ENCODE measurements around the gene PXDN.
"Not testable (repeated sequence)": the region's sequence is repeated elsewhere in the genome, so short reads cannot be mapped to it uniquely, and the experiment has no call there.

PXDN gene

DNA sequence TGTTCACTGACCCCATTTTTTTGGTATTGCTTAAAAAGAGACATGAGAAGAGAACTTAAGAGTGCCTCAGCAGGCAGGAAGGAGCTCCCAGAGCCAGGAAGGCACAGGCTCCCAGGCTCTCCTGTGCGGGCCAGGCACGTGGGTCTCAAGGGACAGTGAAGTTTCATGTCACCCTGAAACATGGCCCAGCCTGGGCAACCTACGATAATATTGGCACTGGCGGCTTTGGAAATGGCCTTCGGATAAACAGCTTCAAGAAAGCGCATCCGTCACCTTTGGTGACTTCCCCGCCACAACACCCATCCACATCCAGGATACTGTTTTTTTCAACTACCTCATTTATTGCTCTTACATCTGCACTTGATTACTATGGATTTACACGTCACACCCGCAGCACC is 30.5 kb downstream of the PXDN start:
- TF ChIP-seq CTCF (conservative IDR thresholded peaks at IDR 0.05; ENCODE audit: control insufficient read depth, insufficient read depth, low read depth, low read length) = no peak
- DNase-seq (ENCODE audit: low read depth) = no peak
- H3K4me3 ChIP-seq (ENCODE audit: control insufficient read depth, low read depth, low read length) = no peak overlapping the region

DNA sequence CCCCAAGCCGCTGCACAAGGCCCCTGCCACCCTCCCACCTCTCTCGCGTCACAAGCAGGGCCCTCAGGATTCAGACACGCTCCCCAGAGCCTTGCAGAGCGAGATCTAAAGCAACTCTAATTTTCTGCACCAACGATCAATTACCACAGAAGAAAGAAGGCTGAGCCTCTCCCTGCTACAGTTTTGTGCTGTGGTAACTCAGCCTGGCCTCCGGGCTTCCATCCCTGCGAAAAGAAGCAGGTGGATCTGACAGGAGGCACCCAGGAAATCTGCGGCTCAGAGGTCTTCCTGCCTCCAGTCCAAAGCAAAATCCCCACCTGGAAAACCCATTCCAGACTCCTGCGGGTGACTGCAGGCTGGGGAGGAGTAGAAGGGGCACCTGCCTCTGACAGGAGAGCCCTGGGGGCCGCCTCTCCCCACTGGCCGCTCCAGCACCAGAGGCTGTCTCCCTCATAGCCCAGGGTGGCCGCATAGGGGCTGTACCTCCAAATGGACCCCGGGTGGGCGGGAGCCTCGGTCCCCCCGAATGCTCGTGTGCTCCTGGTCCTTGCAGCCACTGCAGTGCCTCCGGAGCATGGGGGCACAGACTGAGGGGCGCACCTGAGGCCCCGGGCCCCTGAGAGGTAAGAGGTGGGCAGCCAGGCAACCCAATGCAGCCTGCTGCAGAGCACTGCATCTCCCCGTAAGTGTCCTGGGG is 31.0 kb downstream of the PXDN start:
- no peak for TF ChIP-seq CTCF (conservative IDR thresholded peaks at IDR 0.05; ENCODE audit: control insufficient read depth, insufficient read depth, low read depth, low read length)
- no peak overlapping the region for H3K4me3 ChIP-seq (ENCODE audit: control insufficient read depth, low read depth, low read length)
- no peak for DNase-seq (ENCODE audit: low read depth)

DNA sequence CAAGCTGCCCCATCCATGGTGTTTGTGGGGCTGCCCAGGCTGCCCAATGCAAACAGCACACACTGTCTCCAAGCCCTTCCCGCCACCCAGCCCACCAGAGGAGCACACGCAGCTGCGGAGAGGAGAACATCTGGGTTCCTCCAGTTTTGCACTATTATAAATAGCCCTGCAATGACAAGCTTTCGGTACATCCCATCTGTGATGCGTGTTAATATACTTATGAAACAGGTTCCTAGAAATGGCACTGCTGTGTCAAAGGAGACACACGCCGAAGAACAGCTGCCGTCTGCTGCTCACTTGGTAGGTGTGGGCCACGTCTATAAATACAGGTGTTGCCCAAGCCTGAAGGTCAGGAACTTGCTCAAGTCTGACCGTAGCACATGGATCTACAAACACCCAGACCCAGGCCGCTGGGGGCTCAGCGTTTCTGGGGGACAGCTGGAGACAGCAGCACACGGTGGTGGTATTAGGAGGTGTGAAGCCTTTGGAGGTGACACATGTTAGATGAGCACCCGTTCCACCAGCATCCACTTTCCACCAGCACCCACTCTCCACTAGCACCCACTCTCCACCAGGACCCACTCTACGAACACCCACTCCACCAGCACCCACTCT is 34.3 kb downstream of the PXDN start:
- no peak for DNase-seq (ENCODE audit: low read depth)
- no peak overlapping the region for H3K4me3 ChIP-seq (ENCODE audit: control insufficient read depth, low read depth, low read length)
- no peak for TF ChIP-seq CTCF (conservative IDR thresholded peaks at IDR 0.05; ENCODE audit: control insufficient read depth, insufficient read depth, low read depth, low read length)

- DNase-seq (ENCODE audit: low read depth) = no peak
- no peak overlapping the region for H3K4me3 ChIP-seq (ENCODE audit: control insufficient read depth, low read depth, low read length)
- no peak for TF ChIP-seq CTCF (conservative IDR thresholded peaks at IDR 0.05; ENCODE audit: control insufficient read depth, insufficient read depth, low read depth, low read length)
Observed at GRCh38 chr2:1709335-1709605, 35.0 kb downstream of the PXDN start.

DNA sequence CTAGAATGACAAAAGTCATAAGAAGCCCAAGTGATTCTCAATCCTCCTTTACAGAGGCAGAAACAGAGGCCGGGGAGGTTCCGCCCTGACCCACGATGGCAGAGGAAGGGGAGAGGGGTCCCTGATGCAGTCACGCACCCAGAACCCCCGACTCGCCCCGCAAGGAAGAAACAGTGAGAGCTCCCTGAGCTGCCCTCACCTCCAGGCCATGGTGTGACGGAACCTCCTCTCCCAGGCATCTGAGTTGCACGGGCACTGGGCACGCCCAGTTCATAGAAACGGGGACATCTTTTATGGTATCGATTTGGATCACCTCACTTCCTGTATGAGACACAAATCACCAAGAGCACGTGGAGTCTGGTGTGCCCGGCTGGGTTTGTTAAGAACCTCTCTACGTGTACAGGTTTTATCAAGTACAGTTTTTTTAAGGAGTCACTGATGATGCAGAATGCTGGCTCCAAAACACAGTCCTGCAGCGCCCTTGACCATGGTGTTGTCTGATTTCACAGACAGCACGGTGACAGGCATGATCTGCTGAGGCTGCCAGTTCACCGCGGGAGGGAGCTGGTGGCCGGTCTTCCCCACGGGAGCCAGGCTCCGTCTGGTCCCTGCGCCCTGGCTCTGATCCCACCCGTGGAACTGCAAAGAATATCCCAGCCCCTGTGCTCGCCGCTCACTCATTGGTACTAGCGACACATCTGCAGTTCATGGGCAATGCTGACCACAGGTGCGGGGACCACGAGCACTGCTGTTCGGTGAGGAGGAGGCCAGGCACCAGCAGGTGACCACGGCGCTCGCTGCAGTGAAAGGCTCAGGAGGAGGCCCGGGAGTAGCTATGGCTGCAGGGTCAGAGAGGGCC is 35.6 kb downstream of the PXDN start:
- DNase-seq (ENCODE audit: low read depth) = no peak
- TF ChIP-seq CTCF (conservative IDR thresholded peaks at IDR 0.05; ENCODE audit: control insufficient read depth, insufficient read depth, low read depth, low read length) = no peak
- H3K4me3 ChIP-seq (ENCODE audit: control insufficient read depth, low read depth, low read length) = no peak overlapping the region

DNA sequence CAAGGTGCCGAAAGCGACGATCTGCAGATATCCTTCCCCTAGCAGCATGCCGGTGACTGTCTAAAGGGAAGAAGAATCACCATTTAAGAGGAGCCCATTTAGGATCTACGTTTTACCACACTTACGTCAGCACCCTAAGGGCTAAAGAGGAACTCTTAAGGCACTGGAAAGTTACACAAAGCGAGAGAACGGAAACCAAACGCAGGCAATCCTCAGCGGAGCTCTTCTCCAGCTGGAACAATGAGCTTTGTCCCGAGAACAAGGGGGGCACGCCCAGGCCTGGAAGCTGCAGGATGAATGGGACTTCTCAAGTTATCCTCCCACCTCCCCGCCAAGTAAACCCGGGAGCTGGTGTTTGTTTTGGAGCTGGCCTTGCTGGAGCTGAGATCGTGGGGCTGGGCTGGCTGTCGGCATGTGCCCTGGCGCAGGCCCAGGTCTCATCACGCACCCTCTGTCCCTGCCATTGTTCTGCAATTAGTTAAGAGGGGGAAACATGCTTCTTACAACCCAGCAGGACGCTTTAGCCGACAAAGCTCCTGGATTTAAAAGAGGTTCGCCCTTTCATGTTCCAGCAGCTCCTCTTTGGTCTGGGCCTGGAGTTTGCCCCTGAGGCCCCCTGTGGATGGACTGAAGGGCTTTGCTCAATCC is 36.4 kb downstream of the PXDN start:
- peak; percentile 97 for DNase-seq (ENCODE audit: low read depth)
- TF ChIP-seq CTCF (conservative IDR thresholded peaks at IDR 0.05; ENCODE audit: control insufficient read depth, insufficient read depth, low read depth, low read length) = no peak
- H3K4me3 ChIP-seq (ENCODE audit: control insufficient read depth, low read depth, low read length) = no peak overlapping the region

DNA sequence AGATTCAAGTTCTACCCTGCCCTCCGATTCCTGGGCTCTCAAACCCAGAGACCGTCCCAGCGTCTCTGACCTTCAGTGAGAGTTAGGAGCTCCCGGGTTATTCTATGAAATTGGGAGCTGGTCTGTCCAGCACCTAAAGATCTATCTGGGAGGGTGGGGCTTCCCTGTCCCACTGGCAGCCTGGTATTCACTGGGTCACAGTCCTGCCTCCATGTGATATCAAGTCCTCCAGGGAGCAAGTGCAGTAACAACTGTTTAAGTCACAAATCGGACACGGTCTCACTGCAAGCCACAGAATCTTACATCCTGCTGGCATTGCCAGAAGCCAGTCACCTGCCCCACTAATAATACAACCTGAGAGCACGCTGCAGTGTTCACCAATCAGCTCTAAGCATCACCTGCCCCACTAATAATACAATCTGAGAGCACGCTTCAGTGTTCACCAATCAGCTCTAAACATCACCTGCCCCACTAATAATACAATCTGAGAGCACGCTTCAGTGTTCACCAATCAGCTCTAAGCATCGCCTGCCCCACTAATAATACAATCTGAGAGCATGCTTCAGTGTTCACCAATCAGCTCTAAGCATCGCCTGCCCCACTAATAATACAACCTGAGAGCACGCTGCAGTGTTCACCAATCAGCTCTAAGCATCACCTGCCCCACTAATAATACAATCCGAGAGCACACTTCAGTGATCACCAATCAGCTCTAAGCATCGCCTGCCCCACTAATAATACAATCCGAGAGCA is 38.0 kb downstream of the PXDN start:
- not testable (repeated sequence) for DNase-seq (ENCODE audit: low read depth); H3K4me3 ChIP-seq (ENCODE audit: control insufficient read depth, low read depth, low read length)
